Ishikawa (cell line): ENCODE results near the gene EDC4.
A peak's percentile ranks its signal among the peaks of the same experiment; 100 is the strongest.

Experiments used
- CEBPB ChIP-seq: IDR thresholded peaks from 2 replicates; pipeline ENCODE4 v1.6.1; 2012
- CREB1 ChIP-seq: IDR thresholded peaks from 2 replicates; pipeline ENCODE4 v1.6.1; 2012; ENCODE audit warnings: low read depth
- EGR1 ChIP-seq: IDR thresholded peaks from 2 replicates; pipeline ENCODE4 v1.6.1; 2012
- EP300 ChIP-seq: IDR thresholded peaks from 2 replicates; pipeline ENCODE4 v1.6.1; 2012; ENCODE audit warnings: borderline replicate concordance
- FOXM1 ChIP-seq: IDR thresholded peaks from 2 replicates; pipeline ENCODE4 v1.6.1; 2012; ENCODE audit warnings: low read depth, borderline replicate concordance
- MAX ChIP-seq: IDR thresholded peaks from 2 replicates; pipeline ENCODE4 v1.6.1; 2012
- NFIC ChIP-seq: IDR thresholded peaks from 2 replicates; pipeline ENCODE4 v1.6.1; 2012
- RAD21 ChIP-seq: IDR thresholded peaks from 2 replicates; pipeline ENCODE4 v1.6.1; 2012; ENCODE audit warnings: low read depth
- REST ChIP-seq: IDR thresholded peaks from 2 replicates; pipeline ENCODE4 v1.6.1; 2012; ENCODE audit warnings: low read depth, mild to moderate bottlenecking
- TAF1 ChIP-seq: IDR thresholded peaks from 2 replicates; pipeline ENCODE4 v1.6.1; 2012; ENCODE audit warnings: low read depth, mild to moderate bottlenecking
- TCF12 ChIP-seq: IDR thresholded peaks from 2 replicates; pipeline ENCODE4 v1.6.1; 2012; ENCODE audit warnings: low read depth
- TEAD4 ChIP-seq: IDR thresholded peaks from 2 replicates; pipeline ENCODE4 v1.6.1; 2012
- USF1 ChIP-seq: IDR thresholded peaks from 2 replicates; pipeline ENCODE4 v1.6.1; 2012
- YY1 ChIP-seq: IDR thresholded peaks from 2 replicates; pipeline ENCODE4 v1.6.1; 2012; ENCODE audit warnings: low read depth
- ZBTB7A ChIP-seq: IDR thresholded peaks from 2 replicates; pipeline ENCODE4 v1.6.1; 2012; ENCODE audit warnings: low read depth

The EDC4 gene

GRCh38 chr16:67845291-67846062 lies 27.4 kb upstream of the EDC4 start:
- TF ChIP-seq REST (no peak), MAX (no peak), NFIC (no peak), TCF12 (no peak), TEAD4 (no peak), FOXM1 (no peak)

GRCh38 chr16:67846063-67846319 lies 26.9 kb upstream of the EDC4 start:
- TF ChIP-seq FOXM1: no peak
- no peak for TF ChIP-seq YY1
- TF ChIP-seq MAX: no peak
- TF ChIP-seq TAF1: no peak
- no peak for TF ChIP-seq TEAD4
- no peak for TF ChIP-seq NFIC
- no peak for TF ChIP-seq ZBTB7A
- TF ChIP-seq EP300: no peak
- TF ChIP-seq EGR1: no peak
- no peak for TF ChIP-seq USF1
- TF ChIP-seq CREB1: no peak
- no peak for TF ChIP-seq RAD21
- no peak for TF ChIP-seq CEBPB
- no peak for TF ChIP-seq REST
- no peak for TF ChIP-seq TCF12

- TF ChIP-seq TEAD4 (0 out of 2 replicates have a peak, but pooled peaks have one; percentile 31), EP300 (no peak; the same call in 1 of the 2 replicates), RAD21 (no peak), TAF1 (peak; percentile 45), REST (no peak), CEBPB (no peak), CREB1 (no peak), FOXM1 (no peak), YY1 (peak; percentile 82), NFIC (no peak), EGR1 (0 out of 2 replicates have a peak, but pooled peaks have one; percentile 59), TCF12 (peak; percentile 76; the same call in 1 of the 2 replicates), ZBTB7A (peak; percentile 89), MAX (peak; percentile 69), USF1 (0 out of 2 replicates have a peak, but pooled peaks have one; percentile 28)
Measured at GRCh38 chr16:67846320-67847063, 26.4 kb upstream of the EDC4 start, which contains the start of gene NUTF2. Gene NUTF2 (plus strand): TSS chr16:67846933. CDS start chr16:67865131, 18,198 bp downstream.
